ENCODE data around the gene PCDHAC2.

The PCDHAC2 gene

GRCh38 chr5:140951636-140952035 lies 14.6 kb upstream of the PCDHAC2 start:
- DNase-seq (ENCODE audit: low spot score): no peak
- Histone ChIP-seq H3K4me1 (ENCODE audit: control insufficient read depth in 2 of 2, insufficient read depth in 1 of 2, low read depth in 1 of 2, low read length in 2 of 2) (no peaks in the 10 kb centered on the region), H2BK15ac (ENCODE audit: low read length) (no peak overlapping the region), H2BK120ac (ENCODE audit: low read depth, low read length) (no peak overlapping the region), H3K27ac (replicated peaks; ENCODE audit: low read length) (no peak overlapping the region), H3K4me3 (ENCODE audit: low read length in 2 of 2) (no peak overlapping the region), H2BK12ac (ENCODE audit: low read length) (no peak overlapping the region), H4K91ac (ENCODE audit: low read depth, low read length, poor library complexity) (no peak overlapping the region), H3K4ac (ENCODE audit: low read length) (no peak overlapping the region), H3K36me3 (replicated peaks in 1 of 2; ENCODE audit: control insufficient read depth in 2 of 2, insufficient read depth in 2 of 2, low read length in 2 of 2) (no peaks in the 10 kb centered on the region), H3K27me3 (ENCODE audit: control insufficient read depth in 3 of 3, insufficient read depth in 3 of 3, low read depth in 1 of 3, low read length in 3 of 3) (no peaks in the 10 kb centered on the region), H3K4me2 (ENCODE audit: insufficient read depth, low read length, poor library complexity, severe bottlenecking) (no peak overlapping the region), H3K14ac (ENCODE audit: low read length) (no peak overlapping the region), H3K9me3 (replicated peaks in 1 of 2; ENCODE audit: control insufficient read depth in 2 of 2, insufficient read depth in 1 of 2, low read depth in 1 of 2, low read length in 2 of 2) (no peaks in the 10 kb centered on the region), H3K23ac (ENCODE audit: low read depth, low read length, poor library complexity) (no peak overlapping the region), H2BK5ac (ENCODE audit: low read length) (no peak overlapping the region), H3K79me1 (ENCODE audit: low read depth, low read length) (no peaks in the 10 kb centered on the region), H3K9ac (ENCODE audit: low read depth, low read length, poor library complexity) (no peak overlapping the region), H2AFZ (ENCODE audit: low read length) (no peak overlapping the region), H4K8ac (ENCODE audit: low read depth, low read length) (no peak overlapping the region), H3K18ac (ENCODE audit: low read length) (no peak overlapping the region), H2AK5ac (ENCODE audit: low read depth, low read length) (no peak overlapping the region)
- WGBS, 2 donors (ENCODE audit: extremely low coverage in 2 of 2, insufficient read length in 2 of 2, insufficient replicate concordance in 1 of 2): no CpG with 5 or more reads among the region's 6 CpGs

GRCh38 chr5:140953234-140953633 lies 13.0 kb upstream of the PCDHAC2 start:
- WGBS, 2 donors (ENCODE audit: extremely low coverage in 2 of 2, insufficient read length in 2 of 2, insufficient replicate concordance in 1 of 2): no CpG with 5 or more reads among the region's 2 CpGs
- no peaks in the 10 kb centered on the region for H3K27me3 ChIP-seq (ENCODE audit: control insufficient read depth in 3 of 3, insufficient read depth in 3 of 3, low read depth in 1 of 3, low read length in 3 of 3)
- no peaks in the 10 kb centered on the region for H3K36me3 ChIP-seq (replicated peaks in 1 of 2; ENCODE audit: control insufficient read depth in 2 of 2, insufficient read depth in 2 of 2, low read length in 2 of 2)
- no peaks in the 10 kb centered on the region for H3K4me1 ChIP-seq (ENCODE audit: control insufficient read depth in 2 of 2, insufficient read depth in 1 of 2, low read depth in 1 of 2, low read length in 2 of 2)
- no peak overlapping the region for H3K9ac ChIP-seq (ENCODE audit: low read depth, low read length, poor library complexity)
- no peak overlapping the region for H3K14ac ChIP-seq (ENCODE audit: low read length)
- H3K23ac ChIP-seq (ENCODE audit: low read depth, low read length, poor library complexity): no peak overlapping the region
- no peak overlapping the region for H2AK5ac ChIP-seq (ENCODE audit: low read depth, low read length)
- no peaks in the 10 kb centered on the region for H3K9me3 ChIP-seq (replicated peaks in 1 of 2; ENCODE audit: control insufficient read depth in 2 of 2, insufficient read depth in 1 of 2, low read depth in 1 of 2, low read length in 2 of 2)
- H2BK5ac ChIP-seq (ENCODE audit: low read length): no peak overlapping the region
- H3K4me2 ChIP-seq (ENCODE audit: insufficient read depth, low read length, poor library complexity, severe bottlenecking): no peak overlapping the region
- DNase-seq (ENCODE audit: low spot score): no peak
- H4K91ac ChIP-seq (ENCODE audit: low read depth, low read length, poor library complexity): no peak overlapping the region
- H3K4me3 ChIP-seq (ENCODE audit: low read length in 2 of 2): no peak overlapping the region
- H3K4ac ChIP-seq (ENCODE audit: low read length): no peak overlapping the region
- H2BK15ac ChIP-seq (ENCODE audit: low read length): no peak overlapping the region
- no peak overlapping the region for H3K27ac ChIP-seq (replicated peaks; ENCODE audit: low read length)
- no peak overlapping the region for H2AFZ ChIP-seq (ENCODE audit: low read length)
- H2BK12ac ChIP-seq (ENCODE audit: low read length): no peak overlapping the region
- no peaks in the 10 kb centered on the region for H3K79me1 ChIP-seq (ENCODE audit: low read depth, low read length)
- H2BK120ac ChIP-seq (ENCODE audit: low read depth, low read length): no peak overlapping the region
- no peak overlapping the region for H4K8ac ChIP-seq (ENCODE audit: low read depth, low read length)
- no peak overlapping the region for H3K18ac ChIP-seq (ENCODE audit: low read length)

GRCh38 chr5:140962190-140962589 lies 4.1 kb upstream of the PCDHAC2 start:
- H2BK15ac ChIP-seq (ENCODE audit: low read length): no peak overlapping the region
- H2AFZ ChIP-seq (ENCODE audit: low read length): no peak overlapping the region
- H2AK5ac ChIP-seq (ENCODE audit: low read depth, low read length): no peak overlapping the region
- peaks cover 0 to 6% (median 0%) of the 10 kb centered on the region in 3 experiments for H3K27me3 ChIP-seq (ENCODE audit: control insufficient read depth in 3 of 3, insufficient read depth in 3 of 3, low read depth in 1 of 3, low read length in 3 of 3)
- H3K9me3 ChIP-seq (replicated peaks in 1 of 2; ENCODE audit: control insufficient read depth in 2 of 2, insufficient read depth in 1 of 2, low read depth in 1 of 2, low read length in 2 of 2): peaks cover 0 to 4% of the 10 kb centered on the region in 2 donors
- WGBS, 2 donors (ENCODE audit: extremely low coverage in 2 of 2, insufficient read length in 2 of 2, insufficient replicate concordance in 1 of 2): no CpG with 5 or more reads among the region's 1 CpG
- H3K36me3 ChIP-seq (replicated peaks in 1 of 2; ENCODE audit: control insufficient read depth in 2 of 2, insufficient read depth in 2 of 2, low read length in 2 of 2): no peaks in the 10 kb centered on the region
- no peak overlapping the region for H3K27ac ChIP-seq (replicated peaks; ENCODE audit: low read length)
- no peak overlapping the region for H2BK12ac ChIP-seq (ENCODE audit: low read length)
- DNase-seq (ENCODE audit: low spot score): no peak
- no peak overlapping the region for H3K23ac ChIP-seq (ENCODE audit: low read depth, low read length, poor library complexity)
- H3K18ac ChIP-seq (ENCODE audit: low read length): no peak overlapping the region
- H3K4ac ChIP-seq (ENCODE audit: low read length): no peak overlapping the region
- H2BK5ac ChIP-seq (ENCODE audit: low read length): no peak overlapping the region
- no peaks in the 10 kb centered on the region for H3K79me1 ChIP-seq (ENCODE audit: low read depth, low read length)
- H4K8ac ChIP-seq (ENCODE audit: low read depth, low read length): no peak overlapping the region
- H3K14ac ChIP-seq (ENCODE audit: low read length): no peak overlapping the region
- no peak overlapping the region for H3K9ac ChIP-seq (ENCODE audit: low read depth, low read length, poor library complexity)
- no peak overlapping the region for H2BK120ac ChIP-seq (ENCODE audit: low read depth, low read length)
- H3K4me1 ChIP-seq (ENCODE audit: control insufficient read depth in 2 of 2, insufficient read depth in 1 of 2, low read depth in 1 of 2, low read length in 2 of 2): peaks cover 5 to 11% of the 10 kb centered on the region in 2 donors
- no peak overlapping the region for H3K4me2 ChIP-seq (ENCODE audit: insufficient read depth, low read length, poor library complexity, severe bottlenecking)
- H3K4me3 ChIP-seq (ENCODE audit: low read length in 2 of 2): no peak overlapping the region
- no peak overlapping the region for H4K91ac ChIP-seq (ENCODE audit: low read depth, low read length, poor library complexity)

- H2BK12ac ChIP-seq (ENCODE audit: low read length): no peak overlapping the region
- no peak overlapping the region for H3K27ac ChIP-seq (replicated peaks; ENCODE audit: low read length)
- H2BK15ac ChIP-seq (ENCODE audit: low read length): no peak overlapping the region
- no peak overlapping the region for H2BK120ac ChIP-seq (ENCODE audit: low read depth, low read length)
- no peak overlapping the region for H4K8ac ChIP-seq (ENCODE audit: low read depth, low read length)
- no peak overlapping the region for H3K9ac ChIP-seq (ENCODE audit: low read depth, low read length, poor library complexity)
- H3K79me1 ChIP-seq (ENCODE audit: low read depth, low read length): no peaks in the 10 kb centered on the region
- WGBS, 2 donors (ENCODE audit: extremely low coverage in 2 of 2, insufficient read length in 2 of 2, insufficient replicate concordance in 1 of 2): no CpG with 5 or more reads among the region's 3 CpGs
- no peak overlapping the region for H3K4me2 ChIP-seq (ENCODE audit: insufficient read depth, low read length, poor library complexity, severe bottlenecking)
- H3K9me3 ChIP-seq (replicated peaks in 1 of 2; ENCODE audit: control insufficient read depth in 2 of 2, insufficient read depth in 1 of 2, low read depth in 1 of 2, low read length in 2 of 2): peaks cover 0 to 10% of the 10 kb centered on the region in 2 donors
- no peak overlapping the region for H3K4ac ChIP-seq (ENCODE audit: low read length)
- H2BK5ac ChIP-seq (ENCODE audit: low read length): no peak overlapping the region
- no peak overlapping the region for H2AFZ ChIP-seq (ENCODE audit: low read length)
- H3K4me3 ChIP-seq (ENCODE audit: low read length in 2 of 2): no peak overlapping the region
- no peak overlapping the region for H3K23ac ChIP-seq (ENCODE audit: low read depth, low read length, poor library complexity)
- no peak overlapping the region for H2AK5ac ChIP-seq (ENCODE audit: low read depth, low read length)
- peaks cover 0 to 14% (median 0%) of the 10 kb centered on the region in 3 experiments for H3K27me3 ChIP-seq (ENCODE audit: control insufficient read depth in 3 of 3, insufficient read depth in 3 of 3, low read depth in 1 of 3, low read length in 3 of 3)
- no peak overlapping the region for H3K14ac ChIP-seq (ENCODE audit: low read length)
- DNase-seq (ENCODE audit: low spot score): no peak
- H3K4me1 ChIP-seq (ENCODE audit: control insufficient read depth in 2 of 2, insufficient read depth in 1 of 2, low read depth in 1 of 2, low read length in 2 of 2): peaks cover 7 to 11% of the 10 kb centered on the region in 2 donors
- H3K36me3 ChIP-seq (replicated peaks in 1 of 2; ENCODE audit: control insufficient read depth in 2 of 2, insufficient read depth in 2 of 2, low read length in 2 of 2): no peaks in the 10 kb centered on the region
- H4K91ac ChIP-seq (ENCODE audit: low read depth, low read length, poor library complexity): no peak overlapping the region
- H3K18ac ChIP-seq (ENCODE audit: low read length): no peak overlapping the region
Observed at GRCh38 chr5:140964356-140964755, 1.9 kb upstream of the PCDHAC2 start.
